Left colon (tissue), 2 donors: ENCODE data around the gene SERP1. TPM values are rescaled to one million over a fixed set of nuclear protein-coding genes. Genes with fewer than 3 reads are reported as not detected.
A peak's percentile ranks its signal among the peaks of the same experiment; 100 is the strongest.

ENCODE experiments used
- ATAC-seq: fragments of 200-7000 bp; cut with Tn5 transposase; one replicate; pipeline ENCODE4 v1.9.1; 2020; ENCODE audit warnings: mild to moderate bottlenecking, moderate library complexity
- DNase-seq, 2 donors: peaks; one replicate each; pipeline ENCODE4 v3.0.0-alpha.2; 2020
- intact Hi-C, 2 donors: fragments of 100-400 bp; cut with DNase I in 1 of 2; cut with micrococcal nuclease in 1 of 2; formaldehyde crosslinking; loops; one replicate each; pipeline versions ENCODE4 v1.11.2 to v1.14.0; 2022; cut with DNase I, micrococcal nuclease
- long read RNA-seq: library from polyadenylated mRNA; unstranded; transcript quantifications from one replicate; pipeline ENCODE4 v2.0.0, GENCODE V29; 2021
- total RNA-seq, 2 donors: library from RNA; stranded (reverse); fragmentation: NEBNext Ultra II Directional; extraction: Animal tissue kit (Norgen Biotek cat#: 25700); gene quantifications; one replicate each; pipeline ENCODE4 v1.2.1, GENCODE V29; 2021
- donor health status: DM: no; HTN: no; CAD: no.
- donor health status: DM: yes; HTN: yes; CAD: no.

Gene SERP1
- total RNA-seq, result 100 to 1,000 TPM in 1 of 2 donors, 10 to 100 TPM in 1; 85.0 to 104 TPM
- long read RNA-seq, transcript SERP1-201 (3 exons, 3,171 nt), result major isoform, 231 of 244 reads
- long read RNA-seq, partial matches to known transcripts, result 1 of 244 reads
- long read RNA-seq, other reads (novel, unspliced or antisense), result 7 of 244 reads

DNA sequence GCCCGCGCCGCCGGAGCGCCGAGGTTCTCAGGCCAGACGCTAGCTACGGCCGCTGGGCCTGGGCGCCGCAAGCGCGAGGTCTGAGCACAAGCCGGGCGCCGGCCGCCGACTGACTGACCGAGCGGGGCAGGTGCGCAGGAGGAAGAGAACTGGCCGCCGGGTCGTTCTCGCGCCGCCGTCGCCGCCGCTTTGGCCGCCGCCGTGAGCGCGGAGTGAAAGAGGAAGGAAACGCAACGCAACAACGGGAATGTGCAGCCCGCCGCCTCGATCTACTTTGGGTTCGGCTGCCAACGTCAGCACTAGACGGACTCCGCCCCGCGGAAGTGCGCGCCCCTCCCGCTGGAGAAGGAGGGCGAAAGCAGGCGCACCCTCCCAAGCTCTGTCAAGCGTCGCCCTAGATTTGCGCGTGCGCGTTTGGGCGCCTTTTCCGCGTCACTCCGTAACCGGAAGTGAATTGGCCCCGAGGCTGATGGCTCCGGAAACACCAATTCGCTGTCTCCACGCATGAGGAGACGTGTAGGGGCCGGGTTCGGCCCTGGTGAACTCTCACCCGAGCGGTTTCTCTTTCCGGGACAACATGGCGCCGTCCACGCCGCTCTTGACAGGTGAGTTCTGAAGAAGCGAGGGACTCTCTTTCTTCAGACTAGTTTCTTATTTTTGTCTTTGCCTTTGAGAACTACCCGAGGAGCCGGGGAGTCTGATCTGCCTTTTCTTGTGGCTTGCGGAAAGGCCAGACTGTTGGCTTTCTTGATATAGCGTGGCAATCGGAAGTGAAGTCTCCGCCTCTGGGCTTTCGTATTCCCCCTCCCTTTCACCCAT lies at the start of gene SERP1, which contains the start of gene EIF2A:
Gene SERP1, minus strand, starts transcription at position 271 of the 819 bp plus-strand sequence. CDS start 361 bp downstream, outside the sequence.
Gene EIF2A, plus strand, starts transcription at position 562 of the 819 bp plus-strand sequence. Its CDS starts 16 bp downstream, at position 578.
- peak; percentile 99 for DNase-seq
- ATAC-seq, result peak; percentile 91
- intact Hi-C loops, result no loop called here

DNA sequence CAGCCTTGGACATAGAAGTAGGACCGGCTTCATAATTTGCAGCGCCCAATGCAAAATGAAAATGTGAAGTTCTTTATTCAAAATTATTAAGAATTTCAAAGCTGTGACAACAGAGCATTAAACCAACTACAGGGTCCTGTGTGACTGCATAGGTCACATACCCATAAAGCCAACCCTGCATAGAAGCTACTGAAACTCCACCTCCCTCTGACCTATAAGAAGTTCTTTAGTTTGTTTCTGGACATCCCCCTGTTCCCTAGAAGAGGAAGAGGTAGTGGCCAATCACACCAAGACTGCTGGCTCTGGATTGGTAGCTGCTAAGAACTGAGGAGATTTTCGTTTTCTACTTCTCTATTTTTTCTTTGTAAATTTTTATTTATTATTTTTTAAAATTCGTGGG lies 47.9 kb upstream of the SERP1 start:
- DNase-seq, result no peak
- intact Hi-C loops, result no loop called here
- no peak for ATAC-seq

DNA sequence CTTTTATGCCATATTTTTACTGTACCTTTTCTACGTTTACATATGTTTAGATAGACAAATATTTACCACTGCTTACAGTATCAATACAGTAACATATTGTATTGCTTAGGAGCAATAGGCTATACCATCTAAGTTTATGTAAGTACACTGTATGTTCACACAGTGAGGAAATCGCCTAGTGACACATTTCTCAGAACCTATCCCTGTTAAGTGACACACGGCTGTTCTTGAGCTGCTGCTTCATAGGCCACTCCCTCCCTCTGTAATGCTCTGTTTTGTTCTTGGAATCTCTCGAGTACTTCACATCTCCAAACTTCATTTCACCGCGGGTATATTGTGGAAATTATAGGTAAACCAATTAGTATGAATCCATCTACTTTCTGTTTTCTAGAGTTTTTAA lies 43.5 kb upstream of the SERP1 start:
- no peak for DNase-seq
- peak; percentile 67 for ATAC-seq

DNA sequence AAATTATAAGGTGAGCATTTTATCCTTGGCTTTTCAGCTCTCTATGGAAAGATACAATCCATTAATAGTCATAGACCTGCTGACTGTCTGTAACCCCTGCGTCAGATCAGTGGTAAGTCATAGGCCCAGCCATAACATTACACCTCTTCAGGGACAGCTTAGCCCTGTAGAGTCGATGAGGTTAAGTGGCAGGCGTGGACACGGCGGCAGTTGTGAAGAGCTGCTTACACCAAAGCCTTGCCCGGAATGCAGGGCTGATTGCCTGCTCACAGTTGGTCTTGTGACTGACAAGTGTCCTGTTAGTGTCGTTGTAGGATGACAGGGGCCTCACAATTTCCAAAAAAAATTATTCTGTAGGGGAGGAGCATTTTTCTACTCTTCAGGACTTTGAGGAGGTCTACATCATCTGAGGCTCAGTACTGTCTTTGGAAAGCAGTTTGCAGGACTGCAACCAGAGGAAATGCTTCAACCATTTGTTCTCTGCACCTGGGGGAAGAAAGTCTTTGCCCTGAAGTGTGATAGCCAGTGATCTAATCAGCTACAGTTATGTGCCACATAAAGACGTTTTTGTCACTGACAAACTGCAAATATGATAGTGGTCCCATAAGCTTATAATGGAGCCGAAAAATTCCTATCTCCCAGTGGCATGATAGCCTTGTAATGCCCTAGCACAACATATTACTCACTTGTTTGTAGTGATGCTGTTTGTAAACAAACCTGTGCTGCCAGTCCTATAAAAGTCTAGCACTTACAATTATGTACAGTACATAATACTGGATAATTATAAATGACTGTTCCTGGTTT lies 41.9 kb upstream of the SERP1 start:
- no peak for DNase-seq
- no peak for ATAC-seq
- intact Hi-C loops, result no loop called here

More for the DNA sequence above, 43.5 kb upstream of the SERP1 start:
- intact Hi-C loops, result no loop called here

DNA sequence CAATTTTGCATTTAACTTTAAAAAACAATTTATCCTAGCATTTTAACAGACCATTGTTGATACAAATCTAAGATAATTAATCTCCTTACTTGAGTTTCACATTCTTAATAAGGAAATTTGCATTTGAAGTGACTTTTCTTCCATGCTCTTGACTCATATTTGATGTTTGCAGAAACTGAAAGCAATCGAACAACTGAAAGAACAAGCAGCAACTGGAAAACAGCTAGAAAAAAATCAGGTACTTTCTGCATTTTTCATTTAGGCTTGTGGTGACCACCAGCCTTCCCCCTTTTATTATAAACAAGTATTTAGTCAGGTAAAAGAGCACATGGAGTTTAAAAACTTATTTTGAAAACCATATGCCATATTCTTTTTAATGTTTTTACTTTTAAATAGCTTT lies 36.7 kb upstream of the SERP1 start:
- no peak for ATAC-seq
- no peak for DNase-seq
- intact Hi-C loops, result no loop called here

DNA sequence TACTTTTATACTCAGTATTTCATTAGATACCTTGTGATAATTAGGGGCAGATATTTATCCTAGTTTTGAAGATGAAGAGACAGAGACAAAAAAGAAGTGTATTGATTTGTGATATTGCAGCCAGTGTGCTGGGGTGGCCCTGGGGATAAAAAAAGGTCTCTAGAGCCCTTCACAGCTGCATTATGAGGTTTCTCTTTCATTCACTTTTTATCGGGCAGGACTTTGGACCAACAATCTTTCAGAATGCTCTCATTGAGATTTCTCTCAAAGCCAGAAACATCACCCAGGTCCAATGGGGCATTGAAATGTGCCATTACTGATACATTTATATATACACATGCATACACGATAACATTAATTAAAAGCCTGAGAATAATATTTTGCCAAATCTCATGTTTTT lies 36.3 kb upstream of the SERP1 start:
- intact Hi-C loops, result no loop called here
- DNase-seq (no peak), ATAC-seq (no peak)

DNA sequence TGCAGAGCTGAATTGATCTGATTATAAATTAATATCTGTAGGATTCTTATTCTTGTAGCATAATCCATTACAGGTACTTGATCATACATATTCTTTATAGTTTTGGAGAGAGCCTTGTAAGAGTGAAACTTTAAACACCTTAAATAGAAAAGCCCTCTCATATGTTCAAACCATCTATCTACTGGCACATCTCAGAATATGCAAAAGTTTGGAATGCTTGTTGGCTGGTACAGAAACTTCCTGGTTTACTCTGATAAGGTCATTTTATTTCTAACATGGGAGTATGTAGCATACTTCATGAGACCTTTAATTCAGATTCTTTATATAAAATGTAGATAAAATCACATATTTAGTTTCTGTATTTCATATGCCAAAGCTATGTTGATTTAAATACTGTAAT lies 34.9 kb upstream of the SERP1 start:
- ATAC-seq (no peak), DNase-seq (no peak)
- intact Hi-C loops, result no loop called here

DNA sequence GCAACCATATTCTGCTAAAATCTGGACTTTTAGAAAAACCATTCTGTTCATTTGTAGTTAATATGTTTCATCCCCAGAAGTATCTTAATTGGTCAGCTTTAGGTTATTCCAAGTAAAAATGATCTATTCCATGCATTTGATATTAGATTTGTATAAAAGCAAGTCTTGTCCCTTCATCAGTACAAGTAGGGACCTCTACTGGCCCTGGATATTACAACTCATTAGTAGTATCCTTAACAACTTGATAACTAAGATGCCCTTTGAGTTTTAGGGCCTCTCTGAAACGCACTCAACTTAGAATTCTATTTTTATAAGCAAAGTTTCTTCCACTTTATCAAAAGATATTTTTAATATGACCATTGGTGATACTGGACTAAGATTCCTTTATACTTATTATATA lies 31.6 kb upstream of the SERP1 start:
- intact Hi-C loops, result no loop called here
- no peak for DNase-seq
- ATAC-seq, result no peak

DNA sequence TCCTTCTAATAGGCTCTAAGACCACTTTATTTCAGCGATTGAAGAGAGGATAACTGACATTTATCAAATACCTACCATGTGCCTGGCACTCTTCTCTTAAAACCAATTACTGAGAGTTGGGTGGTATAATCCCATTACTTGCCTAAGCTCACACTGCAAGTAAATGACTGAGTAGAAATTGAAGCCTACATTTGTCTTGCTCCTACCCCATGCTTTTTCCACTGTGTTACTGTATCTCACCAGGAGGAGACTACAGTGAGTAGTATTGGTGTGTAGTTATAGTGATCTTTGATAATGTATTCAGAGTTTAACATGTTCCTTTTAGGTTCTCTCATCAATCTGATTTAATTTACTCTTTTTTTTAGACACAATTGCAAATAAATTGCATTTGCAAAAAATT lies 21.0 kb upstream of the SERP1 start:
- DNase-seq (no peak), ATAC-seq (no peak)
- intact Hi-C loops, result no loop called here

DNA sequence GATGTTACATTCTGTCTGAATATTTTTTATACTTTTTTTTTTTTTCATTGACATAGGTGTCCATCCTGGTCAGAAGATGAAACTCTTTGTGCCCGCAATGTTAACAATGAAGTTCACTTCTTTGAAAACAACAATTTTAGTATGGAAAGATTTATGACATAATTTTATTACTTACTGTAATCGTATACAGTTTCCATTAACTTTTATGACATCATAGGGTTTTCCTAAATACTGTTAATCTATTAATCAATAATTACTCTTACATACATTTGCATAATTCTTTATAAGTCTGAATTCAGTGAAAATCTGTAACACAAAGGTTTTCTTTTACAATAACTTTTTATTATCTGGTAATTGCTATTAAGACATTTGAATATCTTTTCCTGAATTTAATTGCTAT lies 17.9 kb upstream of the SERP1 start:
- no peak for ATAC-seq

DNA sequence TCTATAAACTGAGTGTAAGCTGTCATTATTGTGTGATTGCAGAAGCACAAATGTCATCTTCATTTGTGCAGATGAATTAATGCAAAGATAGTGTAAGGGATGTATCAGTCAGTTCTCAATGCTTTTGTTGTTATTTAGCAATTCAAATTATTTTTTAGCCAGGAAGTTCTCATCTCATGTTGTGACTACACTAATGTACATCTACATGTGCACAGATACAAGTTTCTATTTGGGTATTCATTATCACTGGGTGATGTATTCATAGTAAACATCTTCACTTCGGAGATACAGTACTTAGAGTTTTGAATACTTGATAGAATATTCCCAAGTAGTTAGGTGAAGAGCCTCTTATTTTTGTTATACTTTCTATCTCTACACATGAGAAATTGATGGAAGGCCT lies 11.4 kb upstream of the SERP1 start:
- ATAC-seq, result no peak
- intact Hi-C loops, result no loop called here
- DNase-seq, result no peak

More for the DNA sequence above, 17.9 kb upstream of the SERP1 start:
- intact Hi-C loops, result no loop called here
- DNase-seq, result no peak

DNA sequence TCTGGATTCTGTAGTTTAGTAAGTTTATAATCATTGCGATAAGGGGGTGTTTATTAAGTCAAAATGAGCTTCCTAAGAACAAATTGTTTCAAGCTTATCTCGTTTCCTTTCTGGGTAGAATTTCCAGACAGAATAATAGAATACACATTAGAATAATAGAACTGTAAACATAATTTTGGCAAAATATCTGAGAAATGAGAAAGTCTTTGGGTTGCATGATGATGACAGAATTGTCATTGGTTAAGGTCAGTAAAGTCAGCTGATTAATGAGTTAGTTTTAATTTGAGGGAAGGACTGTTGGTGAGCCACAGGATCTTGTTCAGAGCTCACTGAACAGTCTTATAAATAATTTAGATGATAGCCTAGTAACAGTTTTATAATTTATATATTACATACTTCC lies 10.5 kb upstream of the SERP1 start:
- ATAC-seq (no peak), DNase-seq (no peak)
- intact Hi-C loops, result no loop called here

DNA sequence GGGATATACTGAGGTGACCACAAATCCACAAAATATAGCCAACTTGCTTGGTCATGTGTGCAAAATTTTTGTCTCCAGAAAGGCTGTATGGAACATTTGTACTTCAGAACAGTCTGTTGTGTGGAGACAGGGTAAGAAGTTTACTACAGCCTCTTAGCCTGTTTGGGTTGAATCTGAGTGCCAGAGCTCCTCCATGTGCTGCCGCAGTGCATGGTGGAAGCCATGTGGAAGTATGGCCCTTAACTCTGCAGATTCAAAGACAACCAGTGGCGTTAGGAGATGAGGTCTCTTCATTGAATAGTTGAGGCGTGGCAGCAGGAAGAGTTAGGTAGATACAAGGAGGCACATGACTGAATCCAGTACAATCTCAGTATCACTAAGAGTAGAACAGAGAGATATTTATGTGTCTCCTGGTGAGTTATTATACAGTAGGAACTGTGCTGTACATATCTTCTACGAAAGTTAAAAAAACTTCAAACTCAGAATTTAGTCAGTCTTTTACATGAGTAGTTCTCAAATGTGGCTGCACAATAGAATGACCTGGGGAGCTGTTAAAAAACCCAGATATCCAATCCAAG lies 9.7 kb upstream of the SERP1 start:
- intact Hi-C loops, result no loop called here
- DNase-seq, result no peak
- ATAC-seq, result no peak

DNA sequence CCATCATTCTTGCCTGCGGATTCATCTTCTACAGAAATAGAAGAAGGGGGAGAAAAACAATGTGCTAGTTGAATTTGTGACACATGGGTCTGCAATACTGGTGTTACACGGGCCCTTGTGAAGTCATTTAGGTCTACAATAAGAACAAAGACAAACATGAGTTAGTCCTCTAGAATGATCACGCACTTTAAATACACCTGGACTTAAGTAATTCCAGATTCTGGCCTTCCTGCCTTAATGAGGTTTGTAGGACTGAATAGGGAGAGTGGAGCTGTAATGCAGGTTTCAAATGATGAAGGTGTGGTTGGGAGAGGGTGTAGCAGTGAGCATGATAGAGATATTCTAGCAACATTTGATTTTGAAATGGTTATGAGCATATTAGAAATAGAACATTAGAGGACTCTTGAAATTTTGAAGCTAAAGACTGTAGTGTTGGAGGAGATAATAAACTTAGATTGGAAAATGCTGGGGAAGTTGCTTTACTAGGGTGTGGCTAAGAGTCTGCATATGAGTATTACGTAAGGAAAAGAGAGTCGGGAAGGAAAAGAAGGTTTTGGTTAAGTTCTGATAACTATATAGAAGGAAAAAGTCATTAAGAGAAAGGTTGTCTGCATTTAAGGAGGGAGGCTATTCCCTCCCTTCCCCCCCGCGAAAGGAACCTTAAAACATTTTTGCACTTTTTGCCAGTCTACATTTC lies 897 bp upstream of the SERP1 start:
- no peak for ATAC-seq
- no peak for DNase-seq
- intact Hi-C loops, result no loop called here

DNA sequence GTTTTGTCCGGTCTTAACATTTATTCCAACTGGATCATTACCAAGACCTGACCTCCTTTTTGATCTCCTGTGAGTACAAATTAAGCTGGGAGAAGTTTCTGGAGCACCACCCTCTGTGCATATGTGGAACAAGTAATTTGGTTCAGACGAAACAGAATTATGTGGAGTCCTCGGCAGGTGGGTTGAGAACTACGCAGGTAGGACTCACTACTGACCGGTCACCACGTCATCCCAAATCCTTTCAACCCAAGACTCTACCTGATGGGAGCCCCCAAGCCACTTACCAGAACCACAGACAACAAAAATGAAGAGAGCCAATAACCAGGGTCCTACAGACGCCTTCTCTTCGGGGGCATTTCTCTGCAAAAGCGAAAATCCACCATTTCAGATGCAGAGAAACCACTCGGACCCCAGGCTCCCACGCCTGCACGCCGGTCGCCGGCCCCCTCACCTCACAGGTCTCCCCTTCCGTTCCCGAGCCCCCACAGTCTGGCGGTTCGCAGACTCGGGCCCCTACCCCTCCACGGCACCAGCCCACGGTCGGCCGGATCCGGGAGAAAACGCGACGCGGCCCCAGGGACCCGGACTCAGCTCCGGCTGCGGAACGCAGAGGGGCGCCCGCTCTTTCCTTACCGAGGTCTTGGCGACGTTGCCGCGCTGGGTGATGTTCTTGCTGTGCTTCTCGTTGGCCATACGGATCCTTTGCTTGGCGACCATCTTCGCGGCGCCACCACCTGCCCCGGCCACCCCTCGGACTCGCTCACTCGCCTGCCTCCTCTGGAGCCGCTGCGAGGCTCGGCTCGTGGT lies 674 bp downstream of the SERP1 start:
- DNase-seq (peak; percentile 43 to 71), ATAC-seq (peak; percentile 24)
- intact Hi-C loops, result no loop called here

DNA sequence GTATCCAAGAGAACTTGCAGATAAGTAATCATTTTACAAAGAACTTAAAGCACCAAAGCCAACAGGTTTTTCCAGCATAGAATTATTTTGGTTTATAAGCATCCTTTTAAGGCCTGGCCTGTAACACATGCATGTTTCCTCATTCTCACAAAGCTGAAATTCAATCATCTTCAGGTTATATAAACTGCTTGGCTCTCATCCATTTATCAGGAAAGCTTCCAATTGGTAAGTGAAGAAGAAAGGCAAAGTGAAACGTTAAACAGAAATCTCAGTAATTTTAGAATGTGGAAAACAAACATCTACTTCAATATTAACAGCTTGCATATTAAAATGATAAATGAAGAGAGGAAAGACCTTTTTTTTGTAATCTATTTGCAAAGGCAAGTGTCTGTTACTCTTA lies 1.6 kb downstream of the SERP1 start:
- intact Hi-C loops, result no loop called here
- ATAC-seq (no peak), DNase-seq (no peak)

DNA sequence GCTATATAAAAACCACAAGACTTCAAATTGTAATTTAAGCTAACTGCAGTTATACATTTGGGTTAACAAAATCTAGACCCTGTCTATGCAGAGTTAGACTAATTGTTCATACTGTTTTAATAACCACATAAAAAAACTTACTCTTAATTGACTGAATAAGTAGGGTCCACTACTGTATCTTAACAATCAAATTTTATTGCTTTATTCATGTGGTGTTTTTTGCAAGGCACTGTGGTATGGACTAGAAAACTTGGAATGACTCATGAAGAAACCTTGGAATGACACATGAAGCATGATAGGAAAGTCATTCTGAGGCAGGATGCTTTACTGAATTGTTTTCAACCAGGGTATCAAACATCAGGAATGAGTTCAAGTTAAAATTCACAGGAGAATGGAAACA lies 2.3 kb downstream of the SERP1 start:
- intact Hi-C loops, result no loop called here
- ATAC-seq, result no peak
- no peak for DNase-seq

DNA sequence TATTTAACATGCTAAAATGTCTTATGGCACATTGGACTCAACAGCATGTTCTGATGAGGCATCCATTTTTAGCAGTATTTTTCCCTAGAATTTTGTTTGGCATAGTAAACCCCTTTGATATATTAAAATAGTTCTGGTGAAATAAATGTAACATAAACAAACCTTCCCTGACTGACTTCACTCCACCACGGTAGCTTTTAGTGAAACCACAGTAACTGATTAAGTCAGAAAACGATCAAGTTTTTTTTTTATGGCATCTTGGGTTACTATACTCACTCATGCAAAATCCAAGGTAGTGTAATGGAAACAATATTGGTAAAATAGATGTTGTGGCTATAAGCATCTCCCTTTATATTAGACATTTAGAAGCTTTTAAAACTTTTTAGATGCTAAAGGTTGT lies 2.8 kb downstream of the SERP1 start:
- no peak for ATAC-seq
- no peak for DNase-seq
- intact Hi-C loops, result no loop called here
